ENCODE measurements around the gene AFF1.

Gene AFF1

DNA sequence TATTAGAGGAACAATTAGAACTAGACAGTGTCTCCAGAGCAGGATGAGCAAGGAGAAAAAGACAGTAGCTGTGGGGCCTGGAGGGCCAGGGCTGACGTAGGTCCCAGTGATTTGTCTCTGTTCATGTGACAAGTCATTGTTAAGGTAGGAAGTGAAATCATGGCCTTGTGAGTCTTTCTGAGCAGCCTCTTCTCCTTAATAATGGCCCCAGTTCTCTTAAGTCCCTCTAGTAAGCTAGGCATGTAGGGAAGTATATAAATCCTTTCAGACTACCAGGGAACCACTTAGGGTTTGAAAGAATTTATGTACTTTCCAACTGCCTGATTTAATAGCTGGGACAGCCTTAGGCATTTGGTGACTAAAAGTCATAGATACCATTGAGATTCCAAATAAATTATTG lies 152.6 kb downstream of the AFF1 start:
- Histone ChIP-seq H3K9me3 (ENCODE audit: control insufficient read depth, low read length) (no peaks in the 10 kb centered on the region), H3K9ac (ENCODE audit: low read length) (no peak overlapping the region), H3K36me3 (ENCODE audit: control insufficient read depth, insufficient read depth, low read length, severe bottlenecking) (peaks cover 32% of the 10 kb centered on the region), H3K4me3 (ENCODE audit: low read length) (no peak overlapping the region), H3K4me1 (ENCODE audit: control insufficient read depth, insufficient read depth, low read length) (peaks cover 10% of the 10 kb centered on the region), H3K27me3 (replicated peaks; ENCODE audit: control insufficient read depth, insufficient read depth, low read length) (no peaks in the 10 kb centered on the region)
- DNase-seq (ENCODE audit: low read depth): no peak

DNA sequence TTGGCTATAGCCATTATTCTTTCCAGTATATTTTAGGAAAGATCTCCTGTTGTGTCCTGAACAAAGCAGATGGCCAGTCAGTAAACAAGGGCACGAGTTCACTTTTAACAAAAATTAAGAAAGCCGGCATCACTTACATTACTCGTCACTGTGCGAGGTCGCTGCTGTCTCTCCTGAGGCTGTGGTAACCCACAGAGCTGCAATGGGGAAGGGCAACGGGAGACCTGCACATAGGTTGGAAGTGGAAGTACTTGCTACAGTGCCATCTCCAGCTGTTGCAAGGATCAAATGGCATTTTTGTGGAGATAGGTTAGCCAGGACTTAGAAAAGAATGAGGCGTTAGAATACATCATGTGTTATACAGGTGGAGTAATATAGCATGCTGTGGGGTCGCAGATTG lies 153.4 kb downstream of the AFF1 start:
- no peaks in the 10 kb centered on the region for H3K27me3 ChIP-seq (replicated peaks; ENCODE audit: control insufficient read depth, insufficient read depth, low read length)
- H3K36me3 ChIP-seq (ENCODE audit: control insufficient read depth, insufficient read depth, low read length, severe bottlenecking): peaks cover 32% of the 10 kb centered on the region
- no peaks in the 10 kb centered on the region for H3K9me3 ChIP-seq (ENCODE audit: control insufficient read depth, low read length)
- no peak overlapping the region for H3K4me3 ChIP-seq (ENCODE audit: low read length)
- no peak overlapping the region for H3K9ac ChIP-seq (ENCODE audit: low read length)
- no peak for DNase-seq (ENCODE audit: low read depth)
- peaks cover 13% of the 10 kb centered on the region for H3K4me1 ChIP-seq (ENCODE audit: control insufficient read depth, insufficient read depth, low read length)

DNA sequence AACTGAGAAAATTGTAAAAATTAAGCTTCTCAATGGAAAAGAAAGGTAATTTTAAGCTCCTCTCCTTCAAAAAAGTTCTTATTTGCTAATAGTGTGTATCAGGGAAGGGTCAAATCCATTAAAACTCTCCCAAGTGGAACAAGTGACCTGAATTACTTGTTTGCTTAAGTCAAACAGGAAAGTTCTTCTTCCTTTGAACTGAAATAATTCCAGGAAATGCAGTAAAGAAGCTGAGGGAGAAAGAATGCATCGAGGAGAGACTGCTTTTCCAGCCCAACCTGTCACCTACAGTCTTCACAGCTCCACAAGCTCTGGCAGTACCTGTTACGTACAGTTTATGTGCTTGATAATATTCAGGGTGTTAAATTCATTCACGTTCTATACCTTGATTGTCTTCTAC lies 154.6 kb downstream of the AFF1 start:
- Histone ChIP-seq H3K9ac (ENCODE audit: low read length) (no peak overlapping the region), H3K9me3 (ENCODE audit: control insufficient read depth, low read length) (no peaks in the 10 kb centered on the region), H3K27me3 (replicated peaks; ENCODE audit: control insufficient read depth, insufficient read depth, low read length) (no peaks in the 10 kb centered on the region), H3K36me3 (ENCODE audit: control insufficient read depth, insufficient read depth, low read length, severe bottlenecking) (peaks cover 32% of the 10 kb centered on the region), H3K4me3 (ENCODE audit: low read length) (no peak overlapping the region), H3K4me1 (ENCODE audit: control insufficient read depth, insufficient read depth, low read length) (peaks cover 16% of the 10 kb centered on the region)
- DNase-seq (ENCODE audit: low read depth): no peak

DNA sequence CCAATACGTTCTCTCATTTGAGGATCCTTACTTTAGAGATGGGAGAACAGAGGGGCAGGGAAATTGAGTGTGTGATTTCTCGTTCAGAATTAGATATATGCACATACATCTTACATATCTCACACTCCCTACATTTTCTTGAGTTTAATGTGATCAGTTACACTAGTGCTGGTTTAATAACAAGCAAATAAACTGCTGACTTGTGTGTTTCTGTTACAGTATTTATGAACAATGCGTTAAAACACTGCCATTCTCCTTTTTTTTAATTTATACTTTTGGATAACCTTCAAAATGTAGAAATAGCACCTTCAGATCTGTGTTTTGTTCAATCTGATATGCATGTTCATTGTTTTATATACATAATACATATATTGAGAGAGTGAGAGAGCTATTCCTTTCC lies 155.5 kb downstream of the AFF1 start:
- Histone ChIP-seq H3K4me3 (ENCODE audit: low read length) (no peak overlapping the region), H3K9me3 (ENCODE audit: control insufficient read depth, low read length) (no peaks in the 10 kb centered on the region), H3K4me1 (ENCODE audit: control insufficient read depth, insufficient read depth, low read length) (peaks cover 12% of the 10 kb centered on the region), H3K9ac (ENCODE audit: low read length) (no peak overlapping the region), H3K27me3 (replicated peaks; ENCODE audit: control insufficient read depth, insufficient read depth, low read length) (no peaks in the 10 kb centered on the region), H3K36me3 (ENCODE audit: control insufficient read depth, insufficient read depth, low read length, severe bottlenecking) (peaks cover 32% of the 10 kb centered on the region)
- DNase-seq (ENCODE audit: low read depth): no peak

DNA sequence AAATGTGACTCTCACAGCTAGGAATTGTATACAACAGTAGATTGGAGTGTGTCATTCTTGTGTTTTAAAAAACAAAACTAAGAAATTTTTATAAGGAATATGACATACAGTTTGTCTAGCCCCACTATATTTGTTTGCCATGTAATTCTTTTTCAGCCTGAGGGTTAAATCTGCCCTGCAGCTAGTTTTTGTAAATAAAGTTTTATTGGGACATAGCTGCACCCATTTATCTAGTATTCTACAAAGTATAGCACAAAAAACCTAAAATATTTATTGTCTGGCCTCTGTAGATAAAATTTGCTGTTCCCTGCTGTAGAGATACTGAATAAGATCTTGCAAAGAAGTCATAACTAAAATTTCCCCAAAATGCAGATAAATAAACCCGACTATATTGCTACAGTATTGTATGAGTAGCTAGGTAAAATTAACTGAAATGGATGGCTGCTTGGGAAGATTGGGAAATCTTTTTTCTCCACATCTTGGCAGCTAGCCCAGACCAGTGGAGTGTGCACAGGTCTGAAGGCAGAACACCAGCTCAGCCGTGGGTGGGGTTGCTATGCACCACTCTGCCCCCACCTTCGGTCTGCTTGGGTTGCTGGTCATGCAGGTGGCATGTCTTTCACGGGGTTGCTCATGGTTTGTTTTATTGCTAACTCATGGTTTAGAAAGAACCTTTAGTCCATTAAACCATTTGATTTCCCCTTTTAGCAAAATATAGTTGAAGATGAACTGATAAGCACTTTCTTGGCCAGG lies 157.8 kb downstream of the AFF1 start:
- Histone ChIP-seq H3K4me1 (ENCODE audit: control insufficient read depth, insufficient read depth, low read length) (peaks cover 12% of the 10 kb centered on the region), H3K9me3 (ENCODE audit: control insufficient read depth, low read length) (no peaks in the 10 kb centered on the region), H3K36me3 (ENCODE audit: control insufficient read depth, insufficient read depth, low read length, severe bottlenecking) (peaks cover 25% of the 10 kb centered on the region), H3K9ac (ENCODE audit: low read length) (no peak overlapping the region), H3K27me3 (replicated peaks; ENCODE audit: control insufficient read depth, insufficient read depth, low read length) (no peaks in the 10 kb centered on the region), H3K4me3 (ENCODE audit: low read length) (no peak overlapping the region)
- DNase-seq (ENCODE audit: low read depth): peak; percentile 84

DNA sequence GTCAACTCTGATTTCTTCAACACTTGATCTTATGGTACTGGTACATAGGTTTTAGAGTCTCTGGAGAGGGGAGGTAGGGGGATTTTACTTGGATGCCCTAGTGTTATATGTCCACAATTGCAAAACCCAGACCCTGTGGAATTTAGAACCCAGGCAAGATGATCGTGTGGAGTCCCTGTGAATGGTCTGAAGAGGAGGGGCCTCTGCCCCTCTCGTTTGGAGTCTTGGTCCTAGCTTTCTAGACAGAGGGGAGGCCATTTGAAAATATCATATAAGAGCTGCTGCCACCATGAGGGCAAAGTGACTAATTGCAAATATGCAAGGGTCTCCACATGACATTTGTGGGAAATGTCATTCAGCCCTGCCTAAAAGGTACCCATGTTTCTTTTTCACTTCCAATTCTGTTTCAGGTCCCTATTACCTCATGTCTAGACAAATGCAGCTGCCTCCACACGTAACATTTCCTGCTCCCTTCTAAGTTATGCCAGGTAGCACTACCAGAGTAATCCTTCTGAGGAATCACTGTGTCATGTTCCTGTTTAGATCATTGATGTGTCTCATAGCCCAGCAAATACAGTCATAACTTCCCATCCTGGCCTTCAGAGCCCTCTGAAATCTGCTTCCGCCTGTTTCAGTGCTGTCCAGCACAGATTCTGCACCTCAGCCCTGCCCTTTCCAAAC lies 158.8 kb downstream of the AFF1 start:
- Histone ChIP-seq H3K9me3 (ENCODE audit: control insufficient read depth, low read length) (no peaks in the 10 kb centered on the region), H3K9ac (ENCODE audit: low read length) (no peak overlapping the region), H3K36me3 (ENCODE audit: control insufficient read depth, insufficient read depth, low read length, severe bottlenecking) (peaks cover 25% of the 10 kb centered on the region), H3K4me3 (ENCODE audit: low read length) (no peak overlapping the region), H3K4me1 (ENCODE audit: control insufficient read depth, insufficient read depth, low read length) (peaks cover 12% of the 10 kb centered on the region), H3K27me3 (replicated peaks; ENCODE audit: control insufficient read depth, insufficient read depth, low read length) (no peaks in the 10 kb centered on the region)
- peak; percentile 75 for DNase-seq (ENCODE audit: low read depth)

DNA sequence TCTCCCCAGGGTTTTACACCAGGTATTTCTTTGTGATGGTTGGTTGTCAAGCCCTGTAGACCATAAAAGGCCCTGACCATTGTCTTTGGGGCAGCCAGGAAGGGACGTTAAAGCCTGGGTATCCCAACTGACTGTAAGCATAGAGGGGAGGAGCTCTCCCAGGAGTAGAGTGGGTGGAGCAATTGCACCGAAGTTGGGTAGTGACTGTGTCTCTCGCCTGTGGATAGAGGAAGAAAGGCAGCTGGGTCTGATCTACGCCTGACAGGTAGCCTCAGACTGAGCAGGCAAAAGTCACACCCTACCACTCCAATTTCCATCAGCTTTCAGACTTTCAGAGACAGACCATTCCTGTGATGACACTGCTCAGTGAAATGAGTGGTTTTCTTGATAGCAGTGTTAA lies 162.3 kb downstream of the AFF1 start:
- Histone ChIP-seq H3K9ac (ENCODE audit: low read length) (no peak overlapping the region), H3K4me3 (ENCODE audit: low read length) (no peak overlapping the region), H3K27me3 (replicated peaks; ENCODE audit: control insufficient read depth, insufficient read depth, low read length) (no peaks in the 10 kb centered on the region), H3K36me3 (ENCODE audit: control insufficient read depth, insufficient read depth, low read length, severe bottlenecking) (peaks cover 19% of the 10 kb centered on the region), H3K4me1 (ENCODE audit: control insufficient read depth, insufficient read depth, low read length) (peaks cover 24% of the 10 kb centered on the region), H3K9me3 (ENCODE audit: control insufficient read depth, low read length) (no peaks in the 10 kb centered on the region)
- DNase-seq (ENCODE audit: low read depth): no peak

DNA sequence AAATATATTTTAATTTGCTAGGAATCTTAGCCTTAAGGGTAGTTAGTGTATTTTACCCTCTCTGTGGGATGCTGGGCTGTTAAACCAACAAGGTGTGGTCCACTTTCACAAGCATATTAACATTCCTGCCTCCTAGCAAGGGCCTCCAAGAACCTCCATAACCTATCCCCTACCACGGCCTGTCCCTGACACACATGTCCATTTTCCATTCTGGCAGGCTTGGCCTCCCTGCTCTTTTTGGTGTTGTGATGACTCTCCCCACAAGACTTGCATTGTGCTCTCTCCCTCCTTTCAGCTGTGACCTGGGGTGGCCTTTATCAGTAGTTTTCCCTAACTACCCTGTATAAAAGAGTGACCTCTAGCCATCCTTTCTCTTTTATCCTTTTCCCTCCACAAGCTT lies 165.4 kb downstream of the AFF1 start:
- Histone ChIP-seq H3K9ac (ENCODE audit: low read length) (no peak overlapping the region), H3K4me1 (ENCODE audit: control insufficient read depth, insufficient read depth, low read length) (peaks cover 40% of the 10 kb centered on the region), H3K36me3 (ENCODE audit: control insufficient read depth, insufficient read depth, low read length, severe bottlenecking) (peaks cover 18% of the 10 kb centered on the region), H3K27me3 (replicated peaks; ENCODE audit: control insufficient read depth, insufficient read depth, low read length) (no peaks in the 10 kb centered on the region), H3K9me3 (ENCODE audit: control insufficient read depth, low read length) (no peaks in the 10 kb centered on the region), H3K4me3 (ENCODE audit: low read length) (no peak overlapping the region)
- DNase-seq (ENCODE audit: low read depth): no peak

DNA sequence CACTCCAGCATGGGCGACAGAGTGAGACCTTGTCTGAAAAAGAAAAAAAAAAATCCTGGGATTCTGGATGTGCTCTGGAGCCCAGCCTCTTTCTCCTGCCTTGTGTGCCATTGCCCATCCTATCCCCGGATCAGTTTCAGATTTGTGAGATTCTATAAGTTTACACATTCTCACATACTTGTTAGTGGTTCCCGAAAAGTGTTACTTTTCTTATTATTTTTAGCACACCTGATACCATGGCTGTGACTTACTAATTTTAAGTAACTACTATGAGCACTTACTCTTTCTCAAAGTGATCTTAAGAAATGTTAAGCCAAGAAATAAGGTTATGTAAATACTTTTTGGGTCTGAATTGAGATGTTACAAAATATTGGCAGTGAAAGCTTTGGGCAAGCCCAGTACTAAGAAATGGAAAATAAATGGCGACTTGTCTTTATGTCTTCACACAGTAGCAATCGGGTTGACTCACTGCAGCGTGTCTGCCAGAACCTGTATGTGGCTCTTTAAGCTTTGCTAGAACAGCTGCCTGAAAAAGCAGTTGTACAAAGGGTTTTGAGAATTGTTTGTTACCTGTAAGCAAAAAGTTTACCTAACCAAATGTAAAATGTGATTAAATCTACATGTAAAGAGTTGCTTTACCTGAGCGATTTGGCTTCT lies 166.9 kb downstream of the AFF1 start:
- peaks cover 44% of the 10 kb centered on the region for H3K4me1 ChIP-seq (ENCODE audit: control insufficient read depth, insufficient read depth, low read length)
- no peak overlapping the region for H3K9ac ChIP-seq (ENCODE audit: low read length)
- peaks cover 29% of the 10 kb centered on the region for H3K36me3 ChIP-seq (ENCODE audit: control insufficient read depth, insufficient read depth, low read length, severe bottlenecking)
- H3K9me3 ChIP-seq (ENCODE audit: control insufficient read depth, low read length): no peaks in the 10 kb centered on the region
- H3K27me3 ChIP-seq (replicated peaks; ENCODE audit: control insufficient read depth, insufficient read depth, low read length): no peaks in the 10 kb centered on the region
- DNase-seq (ENCODE audit: low read depth): no peak
- H3K4me3 ChIP-seq (ENCODE audit: low read length): no peak overlapping the region

DNA sequence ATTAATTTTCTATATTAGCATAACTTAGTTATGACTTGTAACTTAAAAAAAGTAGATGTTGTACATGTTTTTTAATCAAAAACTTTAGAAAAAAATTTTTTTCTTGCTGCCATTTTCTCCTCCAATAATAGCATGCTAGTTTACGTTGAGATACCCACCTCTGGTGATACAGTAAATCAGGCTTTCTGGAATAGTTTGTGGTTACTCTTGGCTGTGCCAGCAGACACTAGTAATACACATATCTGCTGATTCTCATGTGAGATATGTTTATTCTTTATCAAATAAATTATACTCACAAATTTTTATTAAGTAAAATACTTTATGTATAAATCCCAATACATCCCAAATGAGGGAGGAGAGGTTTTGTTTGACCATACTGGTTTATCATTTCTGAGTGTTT lies 168.3 kb downstream of the AFF1 start:
- peaks cover 53% of the 10 kb centered on the region for H3K4me1 ChIP-seq (ENCODE audit: control insufficient read depth, insufficient read depth, low read length)
- peak overlapping the region; percentile 56 for H3K4me3 ChIP-seq (ENCODE audit: low read length)
- H3K9ac ChIP-seq (ENCODE audit: low read length): peak overlapping the region; percentile 13
- H3K27me3 ChIP-seq (replicated peaks; ENCODE audit: control insufficient read depth, insufficient read depth, low read length): no peaks in the 10 kb centered on the region
- H3K36me3 ChIP-seq (ENCODE audit: control insufficient read depth, insufficient read depth, low read length, severe bottlenecking): peaks cover 26% of the 10 kb centered on the region
- no peaks in the 10 kb centered on the region for H3K9me3 ChIP-seq (ENCODE audit: control insufficient read depth, low read length)
- DNase-seq (ENCODE audit: low read depth): no peak

DNA sequence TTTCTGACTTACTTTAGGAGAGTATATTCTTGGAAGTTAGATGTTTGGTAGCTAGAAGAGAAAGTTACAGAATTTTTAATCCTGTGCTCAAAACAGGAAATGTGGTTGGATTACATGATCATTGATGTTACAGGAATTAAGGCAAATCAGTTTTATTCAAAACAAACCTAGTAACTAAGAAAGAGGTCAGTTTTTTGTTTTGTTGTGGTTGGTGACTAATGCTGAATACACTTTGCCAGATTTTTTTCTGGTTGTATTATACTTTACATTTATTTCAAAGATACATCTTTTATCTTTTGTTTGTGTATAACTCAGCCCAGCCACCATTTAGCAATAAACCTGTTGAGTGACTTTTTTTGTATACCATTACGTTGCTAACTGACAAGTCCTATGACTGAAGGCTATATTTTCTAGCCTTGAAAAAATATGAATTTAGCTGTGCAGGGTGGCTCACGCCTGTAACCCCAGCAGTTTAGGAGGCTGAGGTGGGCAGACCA lies 168.9 kb downstream of the AFF1 start:
- peak overlapping the region; percentile 61 for H3K9ac ChIP-seq (ENCODE audit: low read length)
- H3K4me3 ChIP-seq (ENCODE audit: low read length): peak overlapping the region; percentile 56
- DNase-seq (ENCODE audit: low read depth): peak; percentile 83
- peaks cover 26% of the 10 kb centered on the region for H3K36me3 ChIP-seq (ENCODE audit: control insufficient read depth, insufficient read depth, low read length, severe bottlenecking)
- H3K9me3 ChIP-seq (ENCODE audit: control insufficient read depth, low read length): no peaks in the 10 kb centered on the region
- H3K4me1 ChIP-seq (ENCODE audit: control insufficient read depth, insufficient read depth, low read length): peaks cover 60% of the 10 kb centered on the region
- H3K27me3 ChIP-seq (replicated peaks; ENCODE audit: control insufficient read depth, insufficient read depth, low read length): no peaks in the 10 kb centered on the region

Data from adipocyte (in vitro differentiated cells).